ENCODE results near the gene DUSP22. TPM values are rescaled to one million over a fixed set of nuclear protein-coding genes. Genes with fewer than 3 reads are reported as not detected.

The DUSP22 gene
- total RNA-seq, 1 donor from 2014 or later, result 50.0 TPM

GRCh38 chr6:391559-392440, 99.5 kb downstream of the DUSP22 start, which contains the start of gene IRF4:
TSS of gene IRF4 (plus strand) at chr6:391752. CDS start at chr6:393153, 1,401 bp downstream.
- peak; percentile 68 for DNase-seq (ENCODE audit: missing footprints)
- intact Hi-C loops (cut with DNase I), result no loop called here
- ATAC-seq, result peak; percentile 23

- ATAC-seq, result no peak
- intact Hi-C loops (cut with DNase I), result no loop called here
- peak; percentile 65 for DNase-seq (ENCODE audit: missing footprints)
These were observed 100.4 kb downstream of the DUSP22 start for GRCh38 chr6:392441-393390.

- ATAC-seq (no peak), DNase-seq (ENCODE audit: missing footprints) (no peak)
- intact Hi-C loops (cut with DNase I), result no loop called here
These were observed 101.3 kb downstream of the DUSP22 start for GRCh38 chr6:393391-394221.

GRCh38 chr6:394641-395289, 102.5 kb downstream of the DUSP22 start:
- DNase-seq (ENCODE audit: missing footprints) (no peak), ATAC-seq (no peak)
- intact Hi-C loops (cut with DNase I), result no loop called here

GRCh38 chr6:395432-396125, 103.3 kb downstream of the DUSP22 start:
- ATAC-seq (no peak), DNase-seq (ENCODE audit: missing footprints) (no peak)
- intact Hi-C loops (cut with DNase I), result no loop called here

GRCh38 chr6:396126-396520, 103.8 kb downstream of the DUSP22 start:
- ATAC-seq, result no peak
- intact Hi-C loops (cut with DNase I), result no loop called here
- DNase-seq (ENCODE audit: missing footprints), result no peak

GRCh38 chr6:397056-397455, 104.8 kb downstream of the DUSP22 start:
- DNase-seq (ENCODE audit: missing footprints), result no peak
- ATAC-seq, result no peak
- intact Hi-C loops (cut with DNase I), result no loop called here

GRCh38 chr6:397604-398003, 105.3 kb downstream of the DUSP22 start:
- intact Hi-C loops (cut with DNase I), result no loop called here
- ATAC-seq (no peak), DNase-seq (ENCODE audit: missing footprints) (no peak)

GRCh38 chr6:398065-398464, 105.8 kb downstream of the DUSP22 start:
- ATAC-seq (no peak), DNase-seq (ENCODE audit: missing footprints) (no peak)
- intact Hi-C loops (cut with DNase I), result no loop called here

- DNase-seq (ENCODE audit: missing footprints) (no peak), ATAC-seq (no peak)
- intact Hi-C loops (cut with DNase I), result no loop called here
These were observed 106.3 kb downstream of the DUSP22 start for GRCh38 chr6:398558-399078.

- DNase-seq (ENCODE audit: missing footprints), result no peak
- no peak for ATAC-seq
- intact Hi-C loops (cut with DNase I), result no loop called here
These were observed 107.7 kb downstream of the DUSP22 start for GRCh38 chr6:399785-400534.

GRCh38 chr6:400815-401214, 108.5 kb downstream of the DUSP22 start:
- intact Hi-C loops (cut with DNase I), result no loop called here
- DNase-seq (ENCODE audit: missing footprints) (no peak), ATAC-seq (no peak)

Other genes with a start within 250 kb of the DUSP22 start
- 0.68 TPM for gene IRF4, start 99.3 kb downstream of the DUSP22 start, total RNA-seq

Measured in Right ventricle myocardium inferior (tissue), 1 donor.